GM12892 (cell line): ENCODE data around the gene CHST6.

Experiments used
- POLR2A ChIP-seq: IDR thresholded peaks from 2 replicates; pipeline ENCODE4 v1.6.1; 2011; ENCODE audit warnings: low read depth, low read length, control low read depth
- POLR2AphosphoS5 ChIP-seq: IDR thresholded peaks from 2 replicates; pipeline ENCODE4 v1.6.1; 2011; ENCODE audit warnings: low read depth, low read length, control low read depth

- no peak for TF ChIP-seq POLR2A
- no peak for TF ChIP-seq POLR2AphosphoS5
Measured at GRCh38 chr16:75494184-75494583, 1.1 kb downstream of the CHST6 start.
